ENCODE results near the gene CYP26C1.

- TF ChIP-seq, protein P1, sequence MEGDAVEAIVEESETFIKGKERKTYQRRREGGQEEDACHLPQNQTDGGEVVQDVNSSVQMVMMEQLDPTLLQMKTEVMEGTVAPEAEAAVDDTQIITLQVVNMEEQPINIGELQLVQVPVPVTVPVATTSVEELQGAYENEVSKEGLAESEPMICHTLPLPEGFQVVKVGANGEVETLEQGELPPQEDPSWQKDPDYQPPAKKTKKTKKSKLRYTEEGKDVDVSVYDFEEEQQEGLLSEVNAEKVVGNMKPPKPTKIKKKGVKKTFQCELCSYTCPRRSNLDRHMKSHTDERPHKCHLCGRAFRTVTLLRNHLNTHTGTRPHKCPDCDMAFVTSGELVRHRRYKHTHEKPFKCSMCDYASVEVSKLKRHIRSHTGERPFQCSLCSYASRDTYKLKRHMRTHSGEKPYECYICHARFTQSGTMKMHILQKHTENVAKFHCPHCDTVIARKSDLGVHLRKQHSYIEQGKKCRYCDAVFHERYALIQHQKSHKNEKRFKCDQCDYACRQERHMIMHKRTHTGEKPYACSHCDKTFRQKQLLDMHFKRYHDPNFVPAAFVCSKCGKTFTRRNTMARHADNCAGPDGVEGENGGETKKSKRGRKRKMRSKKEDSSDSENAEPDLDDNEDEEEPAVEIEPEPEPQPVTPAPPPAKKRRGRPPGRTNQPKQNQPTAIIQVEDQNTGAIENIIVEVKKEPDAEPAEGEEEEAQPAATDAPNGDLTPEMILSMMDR (conservative IDR thresholded peaks at IDR 0.05; ENCODE audit: low read depth, low read length): no peak
- no peak for TF ChIP-seq USF2 (IDR thresholded peaks at IDR 0.05; ENCODE audit: low read depth, low read length)
Observed at GRCh38 chr10:93066544-93066913, 5.9 kb downstream of the CYP26C1 start.
